ENCODE data around the gene TWIST2.

TWIST2 gene

DNA sequence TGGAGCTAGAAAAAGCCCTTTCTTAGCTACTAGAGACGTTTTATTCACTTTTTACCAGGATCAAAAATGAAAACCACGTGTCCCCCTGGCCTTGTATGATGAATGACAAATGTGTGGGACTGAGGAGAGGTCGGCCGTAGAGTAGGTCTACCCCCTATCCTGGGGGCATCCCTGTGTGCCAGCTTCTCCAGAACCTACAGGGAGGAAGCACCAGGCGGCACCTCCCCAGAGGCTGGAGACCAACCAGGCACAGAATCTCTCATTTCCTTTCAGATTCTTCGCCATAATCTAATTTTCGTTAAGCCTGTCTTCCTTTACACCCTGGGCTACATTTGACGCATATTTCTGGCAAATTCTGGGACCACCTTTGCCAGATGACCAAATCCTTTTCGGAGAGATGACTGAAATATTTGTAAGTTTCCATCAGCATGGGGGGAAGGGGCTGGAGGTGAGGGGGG is 15.9 kb downstream of the TWIST2 start:
- TF ChIP-seq EP300 (IDR thresholded peaks at IDR 0.05; ENCODE audit: borderline replicate concordance) = no peak
- TF ChIP-seq ZBTB7A (IDR thresholded peaks at IDR 0.05; ENCODE audit: low read depth) = no peak
- TF ChIP-seq, protein P1, sequence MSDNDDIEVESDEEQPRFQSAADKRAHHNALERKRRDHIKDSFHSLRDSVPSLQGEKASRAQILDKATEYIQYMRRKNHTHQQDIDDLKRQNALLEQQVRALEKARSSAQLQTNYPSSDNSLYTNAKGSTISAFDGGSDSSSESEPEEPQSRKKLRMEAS (IDR thresholded peaks at IDR 0.05) = no peak
- TF ChIP-seq, protein P2, sequence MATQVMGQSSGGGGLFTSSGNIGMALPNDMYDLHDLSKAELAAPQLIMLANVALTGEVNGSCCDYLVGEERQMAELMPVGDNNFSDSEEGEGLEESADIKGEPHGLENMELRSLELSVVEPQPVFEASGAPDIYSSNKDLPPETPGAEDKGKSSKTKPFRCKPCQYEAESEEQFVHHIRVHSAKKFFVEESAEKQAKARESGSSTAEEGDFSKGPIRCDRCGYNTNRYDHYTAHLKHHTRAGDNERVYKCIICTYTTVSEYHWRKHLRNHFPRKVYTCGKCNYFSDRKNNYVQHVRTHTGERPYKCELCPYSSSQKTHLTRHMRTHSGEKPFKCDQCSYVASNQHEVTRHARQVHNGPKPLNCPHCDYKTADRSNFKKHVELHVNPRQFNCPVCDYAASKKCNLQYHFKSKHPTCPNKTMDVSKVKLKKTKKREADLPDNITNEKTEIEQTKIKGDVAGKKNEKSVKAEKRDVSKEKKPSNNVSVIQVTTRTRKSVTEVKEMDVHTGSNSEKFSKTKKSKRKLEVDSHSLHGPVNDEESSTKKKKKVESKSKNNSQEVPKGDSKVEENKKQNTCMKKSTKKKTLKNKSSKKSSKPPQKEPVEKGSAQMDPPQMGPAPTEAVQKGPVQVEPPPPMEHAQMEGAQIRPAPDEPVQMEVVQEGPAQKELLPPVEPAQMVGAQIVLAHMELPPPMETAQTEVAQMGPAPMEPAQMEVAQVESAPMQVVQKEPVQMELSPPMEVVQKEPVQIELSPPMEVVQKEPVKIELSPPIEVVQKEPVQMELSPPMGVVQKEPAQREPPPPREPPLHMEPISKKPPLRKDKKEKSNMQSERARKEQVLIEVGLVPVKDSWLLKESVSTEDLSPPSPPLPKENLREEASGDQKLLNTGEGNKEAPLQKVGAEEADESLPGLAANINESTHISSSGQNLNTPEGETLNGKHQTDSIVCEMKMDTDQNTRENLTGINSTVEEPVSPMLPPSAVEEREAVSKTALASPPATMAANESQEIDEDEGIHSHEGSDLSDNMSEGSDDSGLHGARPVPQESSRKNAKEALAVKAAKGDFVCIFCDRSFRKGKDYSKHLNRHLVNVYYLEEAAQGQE (IDR thresholded peaks at IDR 0.05; ENCODE audit: low read depth) = no peak
- no peak for TF ChIP-seq TAF1 (IDR thresholded peaks at IDR 0.05; ENCODE audit: low read depth)
- no peak for TF ChIP-seq CEBPB (IDR thresholded peaks at IDR 0.05)
- no peak for TF ChIP-seq RAD21 (IDR thresholded peaks at IDR 0.05; ENCODE audit: low read depth)
- TF ChIP-seq FOXM1 (IDR thresholded peaks at IDR 0.05; ENCODE audit: borderline replicate concordance, low read depth) = no peak
- TF ChIP-seq, protein P3, sequence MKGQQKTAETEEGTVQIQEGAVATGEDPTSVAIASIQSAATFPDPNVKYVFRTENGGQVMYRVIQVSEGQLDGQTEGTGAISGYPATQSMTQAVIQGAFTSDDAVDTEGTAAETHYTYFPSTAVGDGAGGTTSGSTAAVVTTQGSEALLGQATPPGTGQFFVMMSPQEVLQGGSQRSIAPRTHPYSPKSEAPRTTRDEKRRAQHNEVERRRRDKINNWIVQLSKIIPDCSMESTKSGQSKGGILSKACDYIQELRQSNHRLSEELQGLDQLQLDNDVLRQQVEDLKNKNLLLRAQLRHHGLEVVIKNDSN (IDR thresholded peaks at IDR 0.05) = no peak
- TF ChIP-seq YY1 (IDR thresholded peaks at IDR 0.05; ENCODE audit: low read depth) = no peak
- no peak for TF ChIP-seq TCF12 (IDR thresholded peaks at IDR 0.05; ENCODE audit: low read depth)
- no peak for TF ChIP-seq CREB1 (IDR thresholded peaks at IDR 0.05; ENCODE audit: low read depth)
- no peak for TF ChIP-seq NFIC (IDR thresholded peaks at IDR 0.05)
- TF ChIP-seq TEAD4 (IDR thresholded peaks at IDR 0.05) = no peak
- TF ChIP-seq EGR1 (IDR thresholded peaks at IDR 0.05) = no peak

- TF ChIP-seq, protein P2 (IDR thresholded peaks at IDR 0.05; ENCODE audit: low read depth) = no peak
- TF ChIP-seq TCF12 (IDR thresholded peaks at IDR 0.05; ENCODE audit: low read depth) (peak; percentile 49), NFIC (IDR thresholded peaks at IDR 0.05) (no peak), TEAD4 (IDR thresholded peaks at IDR 0.05) (peak; percentile 45; the same call in 1 of the 2 replicates), EGR1 (IDR thresholded peaks at IDR 0.05) (no peak), EP300 (IDR thresholded peaks at IDR 0.05; ENCODE audit: borderline replicate concordance) (0 out of 2 replicates have a peak, but pooled peaks have one; percentile 28), TAF1 (IDR thresholded peaks at IDR 0.05; ENCODE audit: low read depth) (no peak), YY1 (IDR thresholded peaks at IDR 0.05; ENCODE audit: low read depth) (no peak), ZBTB7A (IDR thresholded peaks at IDR 0.05; ENCODE audit: low read depth) (peak; percentile 62; the same call in 1 of the 2 replicates), FOXM1 (IDR thresholded peaks at IDR 0.05; ENCODE audit: borderline replicate concordance, low read depth) (no peak), CEBPB (IDR thresholded peaks at IDR 0.05) (no peak), RAD21 (IDR thresholded peaks at IDR 0.05; ENCODE audit: low read depth) (no peak)
Observed at GRCh38 chr2:238864207-238865014, 16.5 kb downstream of the TWIST2 start.

DNA sequence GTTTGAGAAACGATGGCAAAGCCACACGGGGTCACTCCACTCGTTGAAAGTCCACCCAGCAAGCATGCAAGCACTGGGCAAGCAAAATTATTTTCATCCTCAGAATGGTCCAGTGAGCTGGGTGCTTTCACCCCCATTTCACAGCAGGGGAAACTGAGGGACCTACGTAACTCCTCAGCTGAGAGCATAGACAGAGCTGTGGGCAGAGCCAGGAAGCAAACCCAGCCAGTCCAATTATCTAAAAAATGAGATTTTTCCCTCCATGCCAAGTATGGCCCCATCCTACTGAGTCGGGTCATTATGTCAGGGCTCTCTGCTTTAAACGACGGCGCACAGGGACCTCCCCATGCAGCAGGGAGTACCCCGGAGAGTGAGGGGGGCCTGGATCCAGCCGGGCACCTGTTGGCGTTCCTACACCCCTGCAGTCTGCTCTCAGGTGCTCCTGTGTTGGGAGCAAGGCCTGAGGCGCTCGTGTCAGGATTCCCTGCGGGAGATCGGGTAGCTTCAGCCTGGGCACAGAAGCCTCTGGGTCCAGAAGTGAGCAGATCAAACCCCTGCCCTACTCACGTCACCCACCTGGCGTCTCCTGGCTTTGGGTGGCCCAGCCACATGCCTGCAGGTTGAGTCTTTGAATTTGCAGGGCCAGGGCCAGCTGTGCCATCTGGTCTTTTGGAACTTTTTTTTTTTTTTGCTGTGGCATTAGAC is 17.3 kb downstream of the TWIST2 start:
- TF ChIP-seq CEBPB (IDR thresholded peaks at IDR 0.05) (no peak), FOXM1 (IDR thresholded peaks at IDR 0.05; ENCODE audit: borderline replicate concordance, low read depth) (no peak), TEAD4 (IDR thresholded peaks at IDR 0.05) (no peak), TAF1 (IDR thresholded peaks at IDR 0.05; ENCODE audit: low read depth) (no peak), EP300 (IDR thresholded peaks at IDR 0.05; ENCODE audit: borderline replicate concordance) (no peak), CREB1 (IDR thresholded peaks at IDR 0.05; ENCODE audit: low read depth) (no peak), TCF12 (IDR thresholded peaks at IDR 0.05; ENCODE audit: low read depth) (no peak)
- TF ChIP-seq, protein P1 (IDR thresholded peaks at IDR 0.05) = no peak
- TF ChIP-seq, protein P3 (IDR thresholded peaks at IDR 0.05) = no peak

DNA sequence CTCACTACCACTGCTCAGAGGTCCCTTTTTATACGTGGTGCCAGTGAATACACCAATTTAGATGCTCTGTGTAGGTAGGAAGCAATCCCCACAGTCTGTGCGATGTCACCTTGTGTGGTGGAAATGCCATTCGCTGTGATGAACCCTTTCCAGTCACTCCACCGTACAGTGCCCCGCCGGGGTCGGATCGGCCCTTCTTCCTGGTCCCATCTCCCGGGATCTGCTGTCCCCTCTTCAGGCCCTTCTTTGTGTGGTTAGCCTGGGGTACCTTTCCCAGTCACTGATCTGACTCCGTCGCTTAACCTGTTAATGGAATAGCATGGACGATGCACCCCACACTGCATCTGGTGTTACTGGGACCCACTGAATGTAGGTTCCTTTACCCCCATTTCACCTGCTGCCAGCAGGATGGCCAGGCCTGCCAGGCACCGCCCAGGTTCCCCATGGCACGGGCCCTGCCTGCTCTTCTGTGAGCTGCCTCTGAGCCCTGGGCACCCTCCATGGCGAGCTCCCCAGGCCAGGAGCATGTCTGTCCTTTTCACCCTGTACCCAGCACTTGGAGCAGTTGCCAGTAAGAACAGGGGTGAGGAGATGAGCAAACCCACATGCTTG is 18.0 kb downstream of the TWIST2 start:
- TF ChIP-seq NFIC (IDR thresholded peaks at IDR 0.05) = no peak
- TF ChIP-seq TEAD4 (IDR thresholded peaks at IDR 0.05) = no peak
- TF ChIP-seq, protein P3 (IDR thresholded peaks at IDR 0.05) = no peak
- TF ChIP-seq FOXM1 (IDR thresholded peaks at IDR 0.05; ENCODE audit: borderline replicate concordance, low read depth) = no peak
